AG04449 (cell line): ENCODE results near the gene ATPAF2.

Experiments used
- CTCF ChIA-PET: fragments of 350-600 bp; formaldehyde crosslinking; extraction: SDS; loops from one replicate; lab custom pipeline; 2021; ENCODE audit warnings: antibody characterized with exemption; lab: Yijun Ruan, JAX
- POLR2A ChIA-PET: fragments of 400-600, 350-600 bp; formaldehyde crosslinking; extraction: SDS; loops from one replicate; lab custom pipeline; 2020; ENCODE audit warnings: antibody characterized with exemption, inconsistent platforms; lab: Yijun Ruan, JAX
- DNase-seq: peaks from one replicate; pipeline ENCODE4 v3.0.0-alpha.2; 2010; ENCODE audit warnings: low read depth, low spot score
- H3K4me3 ChIP-seq: 2 replicates; pipeline ENCODE4 v1.5.1; 2011; ENCODE audit warnings: low read depth, mild to moderate bottlenecking, control low read depth, low read length
- TF ChIP-seq, protein P1 (sequence below): IDR thresholded peaks from one replicate; pipeline ENCODE4 v1.5.1; 2011; ENCODE audit warnings: mild to moderate bottlenecking, moderate library complexity, low read length, control low read depth, inconsistent platforms; ENCODE audit not compliant: insufficient read depth; ENCODE audit errors: missing control alignments

Gene ATPAF2

DNA sequence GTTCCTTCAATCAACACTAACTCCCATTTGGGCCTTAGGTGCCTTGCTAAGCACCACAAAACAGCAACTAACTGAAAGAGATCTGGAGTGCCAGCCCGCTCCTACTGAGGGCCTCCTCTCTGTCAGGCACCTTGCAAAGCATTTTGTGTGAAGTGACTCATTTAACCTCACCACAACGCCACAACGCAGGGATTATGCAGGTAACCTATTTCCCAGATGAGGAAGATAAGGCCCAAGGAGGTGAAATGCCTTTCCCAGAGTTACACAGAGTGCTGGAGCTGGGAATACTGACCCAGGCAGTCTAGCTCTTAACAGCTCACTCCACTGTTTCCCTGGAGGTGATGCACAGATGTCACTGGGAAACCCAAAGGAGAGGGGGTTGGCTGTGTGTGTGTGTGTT, 33.5 kb downstream of the ATPAF2 start:
- no peak for DNase-seq
- CTCF ChIA-PET: interaction anchor here (1.0 to 2.1 kb wide), 2 partner anchors 11 to 18 kb away, joined by 3 to 9 read pairs; no protein-coding TSS in a partner anchor

GRCh38 chr17:18004884-18005305, 34.1 kb downstream of the ATPAF2 start:
- H3K4me3 ChIP-seq: no peak overlapping the region
- CTCF ChIA-PET: interaction anchor here (0.7 to 2.1 kb wide), 5 partner anchors 11 to 151 kb away, joined by 3 to 9 read pairs (median 3); no protein-coding TSS in a partner anchor
- POLR2A ChIA-PET: interaction anchor here (1.7 kb wide), 1 partner anchor 10 kb away, joined by 4 read pairs; no protein-coding TSS in a partner anchor
- TF ChIP-seq, protein P1, sequence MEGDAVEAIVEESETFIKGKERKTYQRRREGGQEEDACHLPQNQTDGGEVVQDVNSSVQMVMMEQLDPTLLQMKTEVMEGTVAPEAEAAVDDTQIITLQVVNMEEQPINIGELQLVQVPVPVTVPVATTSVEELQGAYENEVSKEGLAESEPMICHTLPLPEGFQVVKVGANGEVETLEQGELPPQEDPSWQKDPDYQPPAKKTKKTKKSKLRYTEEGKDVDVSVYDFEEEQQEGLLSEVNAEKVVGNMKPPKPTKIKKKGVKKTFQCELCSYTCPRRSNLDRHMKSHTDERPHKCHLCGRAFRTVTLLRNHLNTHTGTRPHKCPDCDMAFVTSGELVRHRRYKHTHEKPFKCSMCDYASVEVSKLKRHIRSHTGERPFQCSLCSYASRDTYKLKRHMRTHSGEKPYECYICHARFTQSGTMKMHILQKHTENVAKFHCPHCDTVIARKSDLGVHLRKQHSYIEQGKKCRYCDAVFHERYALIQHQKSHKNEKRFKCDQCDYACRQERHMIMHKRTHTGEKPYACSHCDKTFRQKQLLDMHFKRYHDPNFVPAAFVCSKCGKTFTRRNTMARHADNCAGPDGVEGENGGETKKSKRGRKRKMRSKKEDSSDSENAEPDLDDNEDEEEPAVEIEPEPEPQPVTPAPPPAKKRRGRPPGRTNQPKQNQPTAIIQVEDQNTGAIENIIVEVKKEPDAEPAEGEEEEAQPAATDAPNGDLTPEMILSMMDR: peak; percentile 35
- no peak for DNase-seq

More for the DNA sequence above, 33.5 kb downstream of the ATPAF2 start:
- no peak overlapping the region for H3K4me3 ChIP-seq
- POLR2A ChIA-PET: interaction anchor here (1.7 kb wide), 1 partner anchor 10 kb away, joined by 4 read pairs; no protein-coding TSS in a partner anchor
- TF ChIP-seq, protein P1: no peak

DNA sequence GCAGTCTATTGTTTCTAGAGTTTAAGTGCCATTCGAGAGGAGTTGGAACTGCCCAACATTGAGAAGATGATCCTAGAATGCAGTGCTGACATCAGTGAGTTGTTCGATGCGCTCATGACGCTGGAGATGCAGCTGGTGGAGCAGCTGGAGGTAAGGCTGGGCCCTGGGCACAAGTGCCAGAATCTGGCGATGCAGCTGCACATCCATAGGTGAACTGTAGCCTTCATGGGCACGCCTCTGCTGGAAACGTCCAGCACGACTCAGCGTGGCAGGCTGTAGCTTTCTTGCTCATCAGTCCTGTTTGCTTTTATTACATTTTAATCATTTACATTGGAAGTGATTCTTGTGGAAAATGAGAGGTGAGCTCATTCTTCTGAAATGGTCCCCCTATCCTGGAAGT, 34.6 kb downstream of the ATPAF2 start:
- TF ChIP-seq, protein P1: no peak
- H3K4me3 ChIP-seq: no peak overlapping the region
- POLR2A ChIA-PET: interaction anchor here (1.7 kb wide), 1 partner anchor 9 kb away, joined by 4 read pairs; no protein-coding TSS in a partner anchor
- CTCF ChIA-PET: interaction anchor here (0.7 to 2.1 kb wide), 6 partner anchors 10 to 151 kb away, joined by 3 to 9 read pairs (median 3); no protein-coding TSS in a partner anchor
- no peak for DNase-seq

- CTCF ChIA-PET: interaction anchor here (1.0 to 1.9 kb wide), 5 partner anchors 8 to 111 kb away, joined by 3 to 7 read pairs (median 4); no protein-coding TSS in a partner anchor
- H3K4me3 ChIP-seq: no peak overlapping the region
- no peak for DNase-seq
- TF ChIP-seq, protein P1: no peak
- POLR2A ChIA-PET: no interaction called here
Measured at GRCh38 chr17:18002171-18002570, 36.8 kb downstream of the ATPAF2 start.

- TF ChIP-seq, protein P1: no peak
- POLR2A ChIA-PET: no interaction called here
- DNase-seq: no peak
- CTCF ChIA-PET: no interaction called here
- no peak overlapping the region for H3K4me3 ChIP-seq
Measured at GRCh38 chr17:18000030-18000408, 38.9 kb downstream of the ATPAF2 start.

GRCh38 chr17:17999364-18000029, 39.5 kb downstream of the ATPAF2 start:
- no peak for DNase-seq
- TF ChIP-seq, protein P1: no peak
- ChIA-PET POLR2A (no interaction called here), CTCF (no interaction called here)
- H3K4me3 ChIP-seq: no peak overlapping the region
